Measurements from ENCODE around the gene ADRA1B.

The ADRA1B gene

DNA sequence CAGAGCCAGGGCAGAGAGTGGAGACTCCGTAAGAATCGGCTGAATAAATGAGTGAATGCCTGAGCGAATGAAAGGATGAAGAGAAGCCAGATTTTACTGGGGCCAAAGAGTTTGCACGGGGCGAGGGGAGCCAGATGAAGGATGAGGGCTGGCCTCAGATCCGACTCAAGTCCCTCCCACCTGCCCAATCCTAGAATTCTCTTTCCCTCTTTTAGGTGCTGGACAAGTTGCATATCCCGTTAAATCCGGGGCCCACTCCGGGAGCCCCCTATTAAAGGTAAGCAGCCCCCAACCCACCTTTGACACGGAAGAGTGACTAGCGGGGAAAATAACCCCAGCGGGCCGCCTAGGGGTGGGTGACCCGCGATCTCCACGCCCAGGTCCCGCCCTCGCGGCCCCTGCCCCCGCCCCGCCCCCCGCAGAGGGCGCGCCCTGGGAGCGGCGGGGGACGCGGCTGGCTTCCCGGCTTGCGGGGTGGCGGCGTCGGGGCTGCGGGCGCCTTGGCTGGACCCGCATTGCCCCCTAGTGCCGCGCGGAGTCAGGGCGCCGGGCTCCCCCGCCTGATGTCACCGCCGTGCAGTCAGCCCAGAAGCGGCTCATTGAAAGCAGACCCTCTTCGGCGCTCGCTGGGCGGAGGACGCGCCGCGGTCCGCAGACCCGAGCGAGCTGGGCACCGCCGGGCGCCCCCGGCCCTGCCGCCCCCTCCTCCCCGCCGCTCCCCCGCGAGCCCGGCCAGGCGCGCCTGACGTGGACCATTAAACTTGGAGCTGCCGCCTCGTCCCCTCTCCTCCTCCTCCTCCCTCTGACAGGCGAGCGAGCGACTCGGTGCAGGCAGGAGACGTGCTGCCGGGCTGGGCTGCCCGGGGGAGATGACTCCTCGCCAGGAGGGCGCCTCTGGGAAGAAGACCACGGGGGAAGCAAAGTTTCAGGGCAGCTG lies at the start of gene ADRA1B:
Gene ADRA1B (plus strand): TSS at position 579 of the 937 bp plus-strand sequence. CDS start 424 bp downstream, outside the sequence.
- peak; percentile 34 for DNase-seq

DNA sequence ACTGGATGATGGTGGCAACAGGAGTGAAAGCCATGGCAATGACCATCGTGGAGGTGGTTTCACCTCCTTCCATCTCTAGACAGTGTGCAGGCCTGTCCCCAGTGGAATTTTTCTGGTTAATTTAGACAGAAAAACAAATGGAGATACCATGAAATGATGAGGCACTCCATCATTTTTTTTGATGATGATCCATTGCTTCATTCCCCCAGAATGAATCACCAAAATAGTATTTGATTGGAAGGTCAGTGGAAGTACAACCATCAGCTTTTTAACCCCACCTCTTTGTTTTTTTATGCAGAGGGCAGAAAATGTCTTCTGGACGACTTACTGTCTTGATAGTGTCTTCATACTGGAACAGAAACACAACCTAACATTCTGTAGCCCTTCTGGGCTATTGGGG lies 42.6 kb upstream of the ADRA1B start:
- DNase-seq = no peak

GRCh38 chr5:159874263-159874662 lies 42.0 kb upstream of the ADRA1B start:
- DNase-seq = no peak

DNA sequence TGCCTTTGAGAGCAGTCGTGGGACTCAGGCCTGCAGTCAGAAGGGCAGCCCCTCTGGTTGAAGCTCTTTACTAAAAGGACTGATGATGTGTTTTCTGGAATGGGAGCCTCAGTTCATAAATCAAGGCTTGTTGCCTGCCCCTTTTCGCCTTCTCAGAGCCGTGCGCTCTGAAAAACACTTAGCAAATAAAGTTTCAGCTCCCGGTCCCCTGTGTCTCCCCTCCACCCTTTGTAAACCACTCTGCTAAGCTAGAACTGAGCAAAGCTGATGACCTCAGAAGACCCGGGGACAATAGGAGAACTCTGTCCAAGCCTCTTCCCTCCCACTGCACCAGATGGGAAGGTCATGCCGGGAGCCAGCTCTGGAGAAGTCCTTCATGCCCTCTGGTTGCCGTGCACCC lies 39.3 kb upstream of the ADRA1B start:
- DNase-seq = no peak

DNA sequence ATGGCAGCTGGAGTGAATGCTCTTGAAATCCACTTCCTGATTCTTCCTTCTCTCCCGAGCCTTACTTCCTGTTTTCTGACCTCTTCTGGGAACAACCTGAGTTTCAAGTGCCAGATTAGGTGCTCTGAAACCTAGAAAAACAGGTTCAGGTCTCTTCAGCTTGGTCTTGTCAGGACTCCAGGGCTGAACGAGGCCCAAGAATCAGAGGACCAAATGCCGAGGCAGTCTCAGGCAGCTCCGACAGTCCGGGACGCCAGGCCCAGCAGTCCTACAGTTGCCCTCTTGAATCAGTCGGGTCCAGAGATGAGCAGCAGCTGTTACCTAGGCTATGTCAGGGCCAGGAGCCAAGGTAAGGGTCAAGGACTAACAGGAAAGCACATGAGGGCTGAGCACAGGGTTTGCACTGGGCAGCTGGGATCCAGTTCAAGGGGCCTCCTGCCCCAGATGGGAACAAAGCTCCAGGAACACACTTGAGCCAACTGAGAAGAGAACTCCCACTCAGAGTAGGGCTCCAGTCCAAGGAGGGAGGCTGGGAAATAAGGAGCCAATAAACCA lies 38.3 kb upstream of the ADRA1B start:
- no peak for DNase-seq

DNA sequence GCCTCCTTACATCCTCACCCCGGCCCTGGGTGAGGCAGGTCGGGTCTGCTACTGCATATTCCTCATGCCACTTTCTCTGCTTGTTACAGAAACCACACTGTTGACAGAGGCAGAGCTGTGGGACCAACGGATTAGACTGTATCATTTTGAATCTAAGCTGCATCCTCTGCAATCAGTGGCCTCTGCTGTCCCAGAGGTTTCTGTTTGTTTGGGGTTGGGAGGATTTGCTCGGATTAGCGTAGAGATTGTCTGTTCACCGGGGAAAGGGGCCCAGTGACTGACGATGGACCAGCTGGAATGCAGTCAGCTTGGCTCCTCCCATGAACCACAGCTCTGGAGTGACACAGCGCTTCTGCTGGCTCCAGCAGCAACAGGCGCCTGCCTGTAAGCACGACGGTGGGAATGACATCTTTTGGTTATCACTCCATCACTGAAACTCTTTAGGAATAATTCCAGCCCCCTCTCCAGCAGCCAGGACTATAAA lies 37.3 kb upstream of the ADRA1B start:
- no peak for DNase-seq

- no peak for DNase-seq
These were observed 35.6 kb upstream of the ADRA1B start for GRCh38 chr5:159880676-159881075.

DNA sequence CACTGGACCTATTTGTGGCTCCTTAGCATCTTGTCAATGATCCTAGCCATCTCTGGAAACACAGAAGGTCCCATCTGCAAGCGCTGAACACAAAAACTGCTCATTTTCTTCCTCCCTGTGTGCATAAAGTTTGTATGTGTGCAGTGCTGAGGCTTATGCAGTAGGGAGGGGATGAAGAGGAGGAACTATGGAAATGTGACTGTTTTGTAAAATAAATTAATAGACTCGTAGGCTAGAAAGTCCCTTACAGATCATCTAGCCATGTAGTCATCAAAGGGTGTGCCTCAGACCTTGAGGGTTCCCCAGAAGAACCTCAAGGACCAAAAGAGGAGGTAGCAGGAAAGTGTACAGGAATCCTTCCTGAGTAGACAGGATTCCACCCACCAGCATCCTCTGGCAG lies 34.3 kb upstream of the ADRA1B start:
- DNase-seq = no peak

GRCh38 chr5:159883522-159883950 lies 32.7 kb upstream of the ADRA1B start:
- DNase-seq = no peak

GRCh38 chr5:159884917-159885620 lies 31.2 kb upstream of the ADRA1B start:
- no peak for DNase-seq

DNA sequence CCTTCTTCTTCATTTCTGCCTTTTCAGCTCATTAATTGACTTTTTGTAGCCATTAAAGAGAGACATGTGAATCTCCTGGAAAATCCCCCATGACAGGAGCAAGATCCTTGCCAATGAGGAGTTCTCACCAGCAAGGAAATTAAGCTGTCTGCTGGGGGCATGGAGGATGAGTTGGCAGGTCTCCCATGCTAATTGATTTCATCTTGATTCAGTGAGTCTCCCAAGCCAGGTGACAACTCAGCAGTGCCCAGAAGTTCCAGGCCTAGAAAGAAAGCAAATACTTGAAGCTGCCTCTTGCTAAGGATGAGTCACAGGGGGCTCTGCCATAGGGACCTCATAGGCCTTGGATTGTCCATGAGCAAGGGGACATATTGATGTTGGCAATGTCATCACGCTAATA lies 30.0 kb upstream of the ADRA1B start:
- DNase-seq = no peak

GRCh38 chr5:159887050-159887449 lies 29.2 kb upstream of the ADRA1B start:
- DNase-seq = no peak

DNA sequence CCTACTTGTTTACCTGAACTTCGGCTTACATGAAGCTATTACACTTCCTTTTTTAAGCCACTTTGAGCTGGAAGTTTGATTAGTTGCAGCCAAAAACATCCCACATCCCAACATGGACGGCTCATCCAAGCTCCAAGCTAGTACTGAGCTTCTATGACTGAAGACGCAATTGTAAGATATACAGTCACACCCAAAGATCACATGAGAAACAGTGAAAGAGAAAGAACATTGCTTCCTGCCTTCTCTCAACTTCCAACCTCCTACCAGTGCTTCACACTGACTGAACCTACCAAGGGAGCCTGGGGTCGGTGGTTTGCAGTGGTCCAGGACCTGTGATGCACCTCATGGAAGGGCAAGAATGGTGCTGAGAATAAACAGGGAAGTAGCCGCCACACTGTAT lies 27.4 kb upstream of the ADRA1B start:
- no peak for DNase-seq

GRCh38 chr5:159890141-159890540 lies 26.1 kb upstream of the ADRA1B start:
- DNase-seq = no peak

- DNase-seq = no peak
These were observed 24.9 kb upstream of the ADRA1B start for GRCh38 chr5:159891371-159891770.

DNA sequence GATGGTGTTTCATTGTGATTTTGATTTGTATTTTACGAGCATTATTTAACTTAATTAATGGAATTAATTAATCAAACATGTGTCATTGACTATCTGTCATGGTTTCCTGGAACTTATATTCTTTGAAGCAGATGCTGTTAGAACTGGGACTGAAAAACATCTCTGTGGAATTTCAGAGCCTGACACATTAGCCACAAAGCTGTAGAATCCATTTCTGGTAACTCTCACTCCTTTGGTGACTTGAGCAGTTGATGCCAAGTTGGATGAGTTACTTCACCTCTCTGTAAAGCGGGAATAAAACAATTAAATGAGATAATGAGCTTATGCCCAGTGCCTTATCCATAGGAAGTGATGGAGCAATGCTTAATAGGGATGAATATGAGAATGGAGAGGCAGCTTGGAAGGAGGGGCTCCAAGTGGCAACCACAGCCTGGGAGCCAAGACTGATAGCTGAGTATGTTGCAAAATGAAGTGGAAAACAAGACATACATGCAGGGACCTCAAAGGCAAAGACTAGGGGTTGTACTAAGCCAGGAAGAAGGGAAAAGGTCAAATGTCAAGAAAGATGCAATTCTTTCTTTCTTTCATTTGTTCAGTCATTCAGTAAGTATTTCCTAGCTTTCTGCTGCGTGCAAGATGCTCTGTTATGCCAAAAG lies 23.1 kb upstream of the ADRA1B start:
- DNase-seq = no peak

DNA sequence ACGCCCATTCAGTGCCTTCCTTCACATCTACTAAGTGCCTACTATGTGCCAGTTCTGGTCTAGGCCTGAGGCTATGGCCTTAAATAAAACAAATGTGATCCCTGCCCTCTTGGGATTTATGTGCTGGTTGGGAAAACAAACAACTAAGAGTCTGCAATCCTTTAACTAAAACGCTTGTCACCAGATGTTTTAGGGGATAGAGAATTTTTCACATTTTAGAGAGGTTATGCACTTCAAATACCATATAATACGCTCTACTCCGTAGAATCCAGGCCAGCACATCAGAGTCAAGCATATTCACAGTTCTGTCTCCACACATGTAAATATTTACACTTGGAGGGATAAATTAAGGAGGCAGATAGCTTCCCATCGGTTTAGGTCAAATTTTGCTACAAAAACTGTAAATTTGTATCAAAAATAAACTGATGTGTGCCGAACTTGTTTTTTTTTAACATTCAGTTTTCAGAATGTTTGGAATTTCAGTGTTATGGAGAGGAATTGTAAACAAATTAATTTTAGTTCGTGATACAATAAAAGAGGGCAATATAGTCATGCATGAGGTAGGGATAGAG lies 22.0 kb upstream of the ADRA1B start:
- no peak for DNase-seq

- DNase-seq = no peak
These were observed 18.4 kb upstream of the ADRA1B start for GRCh38 chr5:159897786-159898393.

GRCh38 chr5:159899067-159900049 lies 16.9 kb upstream of the ADRA1B start:
- no peak for DNase-seq

- no peak for DNase-seq
These were observed 15.0 kb upstream of the ADRA1B start for GRCh38 chr5:159901308-159901707.

- DNase-seq = no peak
These were observed 14.5 kb upstream of the ADRA1B start for GRCh38 chr5:159901772-159902171.
